Activated naive CD4-positive, alpha-beta T cell treated with anti-CD3 and anti-CD28 coated beads for 36 hours (primary cell): ENCODE data around the gene PIMREG. TPM values are rescaled to one million over a fixed set of nuclear protein-coding genes. Genes with fewer than 3 reads are reported as not detected.
"Not testable (repeated sequence)": the region's sequence is repeated elsewhere in the genome, so short reads cannot be mapped to it uniquely, and the experiment has no call there.

Experiments used
- CTCF ChIA-PET: fragments of 350-600 bp; sonication (Branson Sonifier 250); formaldehyde crosslinking; loops from one replicate; lab custom pipeline; 2021; ENCODE audit warnings: antibody characterized with exemption; lab: Charles Lee
- DNase-seq: peaks from one replicate; pipeline ENCODE4 v3.0.0-alpha.2; 2020
- H3K27ac Mint-ChIP-seq: one replicate; pipeline ENCODE4 v1.8.0; 2021; ENCODE audit warnings: mild to moderate bottlenecking, mixed read lengths
- H3K27me3 Mint-ChIP-seq: one replicate; pipeline ENCODE4 v1.8.0; 2021; ENCODE audit warnings: low read depth, mixed read lengths
- H3K36me3 Mint-ChIP-seq: one replicate; pipeline ENCODE4 v1.8.0; 2021; ENCODE audit warnings: low read depth, mixed read lengths
- H3K4me1 Mint-ChIP-seq: one replicate; pipeline ENCODE4 v1.8.0; 2021; ENCODE audit warnings: low read depth, mixed read lengths
- H3K4me3 Mint-ChIP-seq: one replicate; pipeline ENCODE4 v1.8.0; 2021; ENCODE audit warnings: mild to moderate bottlenecking, moderate library complexity, mixed read lengths
- H3K9me3 Mint-ChIP-seq: one replicate; pipeline ENCODE4 v1.8.0; 2021; ENCODE audit warnings: mixed read lengths
- intact Hi-C: fragments of 100-400 bp; cut with micrococcal nuclease; formaldehyde crosslinking; loops from one replicate; pipeline ENCODE4 v1.15.1; 2023
- total RNA-seq, 2 experiments: library from RNA; stranded (reverse); gene quantifications; one replicate each; pipeline ENCODE4 v1.2.3, GENCODE V29; 2021

PIMREG gene
- total RNA-seq, 2 experiments from 2014 or later, result 18.1 to 19.0 TPM

GRCh38 chr17:6475411-6475810 is 31.2 kb downstream of the PIMREG start:
- intact Hi-C loops, result no loop called here
- H3K36me3 Mint-ChIP-seq, result no peaks in the 10 kb centered on the region
- no peak for DNase-seq
- H3K4me3 Mint-ChIP-seq, result no peak overlapping the region
- H3K27me3 Mint-ChIP-seq, result no peaks in the 10 kb centered on the region
- H3K27ac Mint-ChIP-seq, result no peak overlapping the region
- no peaks in the 10 kb centered on the region for H3K4me1 Mint-ChIP-seq
- CTCF ChIA-PET, result interaction anchor here (0.9 to 1.1 kb wide), 2 partner anchors 27 to 100 kb away, joined by 3 read pairs; no protein-coding TSS in a partner anchor
- H3K9me3 Mint-ChIP-seq, result no peaks in the 10 kb centered on the region

- no peak overlapping the region for H3K4me3 Mint-ChIP-seq
- no peaks in the 10 kb centered on the region for H3K9me3 Mint-ChIP-seq
- no peaks in the 10 kb centered on the region for H3K27me3 Mint-ChIP-seq
- CTCF ChIA-PET, result no interaction called here
- H3K36me3 Mint-ChIP-seq, result no peaks in the 10 kb centered on the region
- intact Hi-C loops, result no loop called here
- DNase-seq, result no peak
- no peak overlapping the region for H3K27ac Mint-ChIP-seq
- H3K4me1 Mint-ChIP-seq, result no peaks in the 10 kb centered on the region
These were observed 32.0 kb downstream of the PIMREG start for GRCh38 chr17:6476076-6476809.

DNA sequence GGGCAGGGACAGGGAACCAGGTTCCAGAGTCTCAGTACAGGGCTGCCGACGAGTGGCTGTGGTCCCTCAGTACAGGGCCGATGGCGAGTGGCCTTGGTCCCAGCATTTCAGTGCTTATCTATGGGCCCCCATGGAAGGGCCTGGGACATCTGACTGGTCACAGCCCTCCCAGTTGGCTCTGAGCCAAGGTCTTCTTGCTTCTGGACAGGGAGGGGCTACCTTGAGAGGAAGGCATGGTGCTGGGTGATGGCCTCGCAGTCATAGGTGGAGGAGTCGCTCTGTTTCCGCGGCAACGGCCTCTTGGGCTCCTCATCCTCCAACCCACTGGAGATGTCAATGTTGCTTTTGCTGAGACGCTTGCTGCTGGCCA is 32.5 kb downstream of the PIMREG start:
- Mint-ChIP-seq H3K36me3 (no peaks in the 10 kb centered on the region), H3K9me3 (no peaks in the 10 kb centered on the region), H3K4me1 (no peaks in the 10 kb centered on the region), H3K4me3 (no peak overlapping the region), H3K27me3 (no peaks in the 10 kb centered on the region), H3K27ac (no peak overlapping the region)
- DNase-seq, result no peak
- CTCF ChIA-PET, result no interaction called here
- intact Hi-C loops, result no loop called here

- no peaks in the 10 kb centered on the region for H3K4me1 Mint-ChIP-seq
- no peak overlapping the region for H3K4me3 Mint-ChIP-seq
- no peaks in the 10 kb centered on the region for H3K27me3 Mint-ChIP-seq
- intact Hi-C loops, result no loop called here
- no peaks in the 10 kb centered on the region for H3K9me3 Mint-ChIP-seq
- H3K36me3 Mint-ChIP-seq, result no peaks in the 10 kb centered on the region
- H3K27ac Mint-ChIP-seq, result no peak overlapping the region
- CTCF ChIA-PET, result no interaction called here
- no peak for DNase-seq
These were observed 33.7 kb downstream of the PIMREG start for GRCh38 chr17:6477831-6478383.

DNA sequence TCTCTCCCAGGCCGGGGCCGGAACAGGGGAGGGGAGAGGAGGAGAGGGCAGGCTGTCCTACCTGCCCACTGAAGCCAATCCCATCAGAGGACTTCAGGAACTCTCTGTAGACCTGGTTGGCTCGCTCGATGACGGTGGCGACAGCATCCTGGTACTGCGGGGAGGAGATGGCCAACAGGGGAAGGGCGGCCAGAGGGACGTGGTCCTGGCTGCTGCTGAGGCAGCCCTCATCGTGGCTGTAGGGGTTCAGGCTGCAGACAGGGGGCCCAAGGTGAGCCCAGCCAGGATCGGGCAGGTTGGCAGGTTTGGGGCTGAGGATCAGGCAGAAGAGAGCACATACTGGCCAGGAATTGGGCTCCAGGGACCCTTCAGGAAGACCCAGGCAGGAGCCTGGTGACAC is 34.2 kb downstream of the PIMREG start:
- H3K9me3 Mint-ChIP-seq, result no peaks in the 10 kb centered on the region
- H3K4me1 Mint-ChIP-seq, result no peaks in the 10 kb centered on the region
- no peaks in the 10 kb centered on the region for H3K36me3 Mint-ChIP-seq
- H3K4me3 Mint-ChIP-seq, result no peak overlapping the region
- H3K27ac Mint-ChIP-seq, result no peak overlapping the region
- CTCF ChIA-PET, result no interaction called here
- DNase-seq, result no peak
- no peaks in the 10 kb centered on the region for H3K27me3 Mint-ChIP-seq
- intact Hi-C loops, result no loop called here

DNA sequence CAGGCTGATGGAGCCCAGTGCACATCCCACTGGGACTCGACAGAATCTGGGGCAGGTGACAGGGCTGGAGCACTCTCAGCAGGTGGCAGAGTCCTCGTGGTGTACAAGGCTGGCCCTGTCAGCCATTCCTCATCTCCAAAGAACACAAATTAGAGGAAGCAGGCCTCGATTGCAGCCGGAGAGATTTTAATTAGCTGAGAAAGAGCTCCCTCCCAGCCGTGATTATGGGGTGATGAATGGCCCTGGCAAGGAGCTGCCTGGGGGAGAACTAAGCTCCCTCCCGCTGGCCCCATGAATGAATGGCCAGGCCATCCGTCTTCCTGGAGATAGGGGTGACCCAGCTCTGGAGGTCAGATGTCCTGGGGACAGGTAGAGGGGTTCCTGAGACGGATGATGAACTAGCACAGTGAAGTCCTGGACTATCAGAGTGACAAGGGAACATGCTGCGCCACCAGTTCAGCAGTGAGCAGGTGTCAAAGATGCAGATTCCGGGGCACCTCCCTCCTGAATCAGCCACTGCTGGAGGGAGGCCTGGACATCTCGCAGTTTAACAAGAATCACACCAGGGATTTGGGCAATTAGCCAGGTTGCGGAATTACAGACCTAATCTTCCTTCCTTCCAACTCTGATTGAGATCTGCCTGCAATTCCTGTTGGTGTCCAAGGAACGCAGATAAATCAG is 35.5 kb downstream of the PIMREG start:
- H3K4me3 Mint-ChIP-seq, result no peak overlapping the region
- H3K9me3 Mint-ChIP-seq, result no peaks in the 10 kb centered on the region
- no peak overlapping the region for H3K27ac Mint-ChIP-seq
- H3K4me1 Mint-ChIP-seq, result no peaks in the 10 kb centered on the region
- no peaks in the 10 kb centered on the region for H3K27me3 Mint-ChIP-seq
- intact Hi-C loops, result no loop called here
- no peak for DNase-seq
- no peaks in the 10 kb centered on the region for H3K36me3 Mint-ChIP-seq
- CTCF ChIA-PET, result no interaction called here

DNA sequence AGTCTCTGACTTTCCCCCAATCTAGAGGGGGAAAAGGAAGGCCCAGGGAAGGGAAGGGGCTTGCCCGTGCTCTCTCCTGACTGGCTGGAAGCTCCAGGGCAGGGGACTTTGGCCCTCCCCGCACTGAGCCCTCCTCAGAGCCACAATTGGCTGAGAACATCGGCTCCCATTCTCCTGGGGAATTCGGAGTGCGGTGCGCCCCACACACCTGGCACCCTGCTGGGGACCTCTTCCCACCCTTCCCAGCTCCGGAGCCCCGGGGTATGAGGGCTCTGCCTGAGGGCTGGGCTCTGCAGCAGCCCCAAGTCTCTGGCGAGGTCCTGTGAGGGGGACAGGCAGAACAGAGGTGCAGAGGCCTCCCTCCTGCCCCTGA is 36.0 kb downstream of the PIMREG start:
- Mint-ChIP-seq H3K9me3 (no peaks in the 10 kb centered on the region), H3K4me3 (no peak overlapping the region), H3K36me3 (no peaks in the 10 kb centered on the region), H3K27ac (no peak overlapping the region), H3K27me3 (no peaks in the 10 kb centered on the region), H3K4me1 (no peaks in the 10 kb centered on the region)
- CTCF ChIA-PET, result no interaction called here
- intact Hi-C loops, result no loop called here
- no peak for DNase-seq

GRCh38 chr17:6482105-6482455 is 37.8 kb downstream of the PIMREG start:
- Mint-ChIP-seq H3K4me3 (no peak overlapping the region), H3K27me3 (no peaks in the 10 kb centered on the region), H3K36me3 (no peaks in the 10 kb centered on the region), H3K27ac (no peak overlapping the region), H3K4me1 (no peaks in the 10 kb centered on the region), H3K9me3 (no peaks in the 10 kb centered on the region)
- no peak for DNase-seq
- intact Hi-C loops, result no loop called here
- CTCF ChIA-PET, result interaction anchor here (0.6 to 3.6 kb wide), 3 partner anchors 9 to 156 kb away, joined by 4 to 17 read pairs (median 6); no protein-coding TSS in a partner anchor

DNA sequence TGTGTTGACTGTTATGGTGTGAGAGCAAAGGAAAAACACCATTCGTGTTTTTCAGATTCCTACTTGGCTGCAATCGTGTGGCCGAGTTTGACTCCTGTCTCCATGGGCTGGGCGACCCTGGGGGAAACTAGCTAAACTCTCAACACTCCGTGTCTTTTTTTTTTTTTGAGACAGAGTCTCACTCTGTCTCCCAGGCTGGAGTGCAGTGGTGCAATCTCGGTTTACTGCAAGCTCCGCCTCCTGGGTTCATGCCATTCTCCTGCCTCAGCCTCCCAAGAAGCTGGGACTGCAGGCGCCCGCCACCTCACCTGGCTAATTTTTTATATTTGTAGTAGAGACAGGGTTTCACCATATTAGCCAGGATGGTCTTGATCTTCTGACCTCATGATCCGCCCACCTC is 38.5 kb downstream of the PIMREG start:
- H3K4me1 Mint-ChIP-seq, H3K4me3 Mint-ChIP-seq, H3K27me3 Mint-ChIP-seq, intact Hi-C loops, H3K9me3 Mint-ChIP-seq, H3K36me3 Mint-ChIP-seq, H3K27ac Mint-ChIP-seq, DNase-seq: not testable (repeated sequence)
- CTCF ChIA-PET, result interaction anchor here (3.6 kb wide), 1 partner anchor 10 kb away, joined by 17 read pairs; no protein-coding TSS in a partner anchor

- no peak for DNase-seq
- Mint-ChIP-seq H3K27ac (no peak overlapping the region), H3K4me1 (no peaks in the 10 kb centered on the region)
These were observed 39.3 kb downstream of the PIMREG start for GRCh38 chr17:6483507-6483906.

DNA sequence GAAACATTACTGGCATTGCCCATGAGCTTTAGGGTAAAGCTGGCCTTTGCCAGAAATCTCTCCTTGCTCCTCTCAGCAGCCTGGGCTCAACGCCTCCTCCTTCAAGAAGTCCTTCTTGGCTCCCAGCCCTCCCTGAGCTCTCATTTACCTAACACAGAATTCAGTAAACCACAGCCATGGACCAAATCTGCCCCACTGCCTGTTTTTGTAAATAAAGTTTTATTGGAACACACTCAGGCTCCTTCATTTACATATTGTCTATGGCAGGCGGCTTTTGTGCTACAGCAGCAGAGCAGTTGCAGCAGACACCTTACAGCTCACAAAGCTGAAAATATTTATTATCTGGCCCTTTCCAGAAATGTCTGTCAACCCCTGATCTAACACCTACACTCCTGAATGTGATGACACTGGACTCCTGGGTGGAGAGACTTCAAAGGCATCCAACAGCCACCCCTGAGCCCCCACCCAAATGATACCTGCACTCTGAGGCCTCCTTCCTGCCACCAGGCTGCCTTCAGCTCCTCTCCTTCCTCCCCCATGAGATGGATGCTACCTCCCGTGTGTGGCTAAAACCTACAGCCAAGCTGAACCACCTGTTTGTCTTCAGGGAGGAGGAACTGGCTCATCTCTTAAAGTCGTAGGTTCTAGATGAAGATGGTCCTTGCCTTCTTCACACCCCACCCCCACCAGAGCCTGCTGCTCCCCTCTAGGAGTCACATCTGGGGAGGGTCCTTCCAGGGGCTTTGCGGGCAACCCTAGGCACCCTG is 41.6 kb downstream of the PIMREG start:
- CTCF ChIA-PET, result interaction anchor here (0.7 kb wide), 1 partner anchor 353 kb away, joined by 3 read pairs; no protein-coding TSS in a partner anchor
- H3K4me1 Mint-ChIP-seq, result no peaks in the 10 kb centered on the region
- no peaks in the 10 kb centered on the region for H3K27me3 Mint-ChIP-seq
- no peak overlapping the region for H3K4me3 Mint-ChIP-seq
- H3K36me3 Mint-ChIP-seq, result no peaks in the 10 kb centered on the region
- H3K27ac Mint-ChIP-seq, result no peak overlapping the region
- intact Hi-C loops, result no loop called here
- DNase-seq, result no peak
- no peaks in the 10 kb centered on the region for H3K9me3 Mint-ChIP-seq

More at GRCh38 chr17:6483507-6483906, 39.3 kb downstream of the PIMREG start:
- H3K9me3 Mint-ChIP-seq, result no peaks in the 10 kb centered on the region
- CTCF ChIA-PET, result interaction anchor here (3.6 kb wide), 1 partner anchor 11 kb away, joined by 17 read pairs; no protein-coding TSS in a partner anchor
- H3K36me3 Mint-ChIP-seq, result no peaks in the 10 kb centered on the region
- H3K4me3 Mint-ChIP-seq, result no peak overlapping the region
- intact Hi-C loops, result no loop called here
- H3K27me3 Mint-ChIP-seq, result no peaks in the 10 kb centered on the region

DNA sequence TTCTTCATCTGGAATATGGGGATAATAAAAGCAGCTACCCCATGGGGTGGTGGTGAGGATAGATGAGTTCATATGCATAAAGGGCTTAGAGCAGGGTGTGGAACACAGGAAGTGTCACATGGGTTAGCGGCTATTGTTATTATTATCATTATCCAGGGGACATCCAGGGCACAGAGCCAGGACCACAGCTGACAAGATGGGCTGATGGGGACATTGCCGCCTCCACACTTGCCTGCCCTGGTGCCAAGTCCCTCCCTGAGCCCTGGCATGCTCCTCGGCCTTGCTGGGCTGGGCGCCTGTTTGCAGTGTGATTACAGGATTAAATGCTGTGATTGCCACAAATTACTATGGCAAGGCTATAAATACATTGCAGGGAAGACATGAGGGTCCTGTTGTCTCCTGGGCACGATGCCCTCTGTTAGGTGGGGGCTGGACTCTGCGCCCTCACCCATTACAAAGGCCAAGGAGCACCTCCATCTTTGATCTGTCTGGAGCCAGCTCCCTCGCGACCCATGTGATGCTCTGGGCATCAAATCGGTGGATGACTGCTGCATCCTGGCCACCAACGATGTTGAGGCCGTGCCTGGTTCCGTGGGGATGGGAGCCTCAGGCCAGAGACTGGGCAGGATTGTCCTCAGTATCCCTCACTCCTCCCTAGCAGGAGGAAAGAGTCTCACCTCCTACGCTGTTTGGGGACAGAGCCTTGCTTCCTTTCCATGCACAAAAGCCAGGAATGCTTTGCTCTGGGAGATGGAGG is 43.2 kb downstream of the PIMREG start:
- intact Hi-C loops, result no loop called here
- no peak overlapping the region for H3K4me3 Mint-ChIP-seq

More for the DNA sequence above, 43.2 kb downstream of the PIMREG start:
- Mint-ChIP-seq H3K36me3 (no peaks in the 10 kb centered on the region), H3K27me3 (no peaks in the 10 kb centered on the region), H3K27ac (no peak overlapping the region), H3K4me1 (no peaks in the 10 kb centered on the region), H3K9me3 (no peaks in the 10 kb centered on the region)
- no peak for DNase-seq
- CTCF ChIA-PET, result no interaction called here
